Kidney epithelial cell (primary cell): ENCODE data around the gene TBX18. TPM values are rescaled to one million over a fixed set of nuclear protein-coding genes. Genes with fewer than 3 reads are reported as not detected.

Experiments
- DNase-seq: peaks from one replicate; pipeline ENCODE4 v3.0.0-alpha.2; 2010; ENCODE audit warnings: low read depth
- H3K27me3 ChIP-seq: 2 replicates; pipeline ENCODE4 v1.6.0; 2011; ENCODE audit warnings: low read length; ENCODE audit not compliant: control insufficient read depth, insufficient read depth
- H3K36me3 ChIP-seq: 2 replicates; pipeline ENCODE4 v1.5.1; 2011; ENCODE audit warnings: low read length; ENCODE audit not compliant: control insufficient read depth, insufficient read depth
- H3K4me3 ChIP-seq: 2 replicates; pipeline ENCODE4 v1.5.1; 2011; ENCODE audit warnings: low read depth, mild to moderate bottlenecking, control low read depth, low read length
- total RNA-seq: library from RNA; depleted of rRNA; stranded (reverse); fragments of >200 nt; gene quantifications from 2 replicates; pipeline ENCODE4 v1.2.3, GENCODE V29; 2015
- TF ChIP-seq, protein P1 (sequence below): IDR thresholded peaks from 2 replicates; pipeline ENCODE4 v1.5.1; 2011; ENCODE audit warnings: mild to moderate bottlenecking, moderate library complexity, low read length, control low read depth, inconsistent platforms; ENCODE audit not compliant: insufficient read depth, poor library complexity, severe bottlenecking

TBX18 gene
- total RNA-seq, 1 donor from 2014 or later: 0.46 TPM

DNA sequence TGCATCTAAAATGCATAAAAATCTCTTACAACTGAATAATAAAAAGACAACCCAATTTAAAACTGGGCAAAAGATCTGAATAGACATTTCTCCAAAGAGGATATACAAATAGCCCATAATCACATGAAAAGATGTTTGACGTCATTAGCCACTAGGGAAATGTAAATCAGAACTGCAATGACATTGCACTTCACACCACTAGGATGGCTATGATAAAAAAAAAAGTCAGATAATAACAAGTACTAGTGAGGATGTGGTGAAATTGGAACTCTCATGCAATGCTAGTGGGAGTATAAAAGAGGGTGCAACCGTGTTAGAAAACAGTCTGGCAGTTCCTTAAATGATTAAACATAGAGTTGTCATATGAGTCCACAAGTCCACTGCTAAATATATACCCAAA is 24.3 kb upstream of the TBX18 start:
- peaks cover 3% of the 10 kb centered on the region for H3K27me3 ChIP-seq
- DNase-seq: no peak
- no peaks in the 10 kb centered on the region for H3K36me3 ChIP-seq
- TF ChIP-seq, protein P1, sequence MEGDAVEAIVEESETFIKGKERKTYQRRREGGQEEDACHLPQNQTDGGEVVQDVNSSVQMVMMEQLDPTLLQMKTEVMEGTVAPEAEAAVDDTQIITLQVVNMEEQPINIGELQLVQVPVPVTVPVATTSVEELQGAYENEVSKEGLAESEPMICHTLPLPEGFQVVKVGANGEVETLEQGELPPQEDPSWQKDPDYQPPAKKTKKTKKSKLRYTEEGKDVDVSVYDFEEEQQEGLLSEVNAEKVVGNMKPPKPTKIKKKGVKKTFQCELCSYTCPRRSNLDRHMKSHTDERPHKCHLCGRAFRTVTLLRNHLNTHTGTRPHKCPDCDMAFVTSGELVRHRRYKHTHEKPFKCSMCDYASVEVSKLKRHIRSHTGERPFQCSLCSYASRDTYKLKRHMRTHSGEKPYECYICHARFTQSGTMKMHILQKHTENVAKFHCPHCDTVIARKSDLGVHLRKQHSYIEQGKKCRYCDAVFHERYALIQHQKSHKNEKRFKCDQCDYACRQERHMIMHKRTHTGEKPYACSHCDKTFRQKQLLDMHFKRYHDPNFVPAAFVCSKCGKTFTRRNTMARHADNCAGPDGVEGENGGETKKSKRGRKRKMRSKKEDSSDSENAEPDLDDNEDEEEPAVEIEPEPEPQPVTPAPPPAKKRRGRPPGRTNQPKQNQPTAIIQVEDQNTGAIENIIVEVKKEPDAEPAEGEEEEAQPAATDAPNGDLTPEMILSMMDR: no peak
- H3K4me3 ChIP-seq: no peak overlapping the region

DNA sequence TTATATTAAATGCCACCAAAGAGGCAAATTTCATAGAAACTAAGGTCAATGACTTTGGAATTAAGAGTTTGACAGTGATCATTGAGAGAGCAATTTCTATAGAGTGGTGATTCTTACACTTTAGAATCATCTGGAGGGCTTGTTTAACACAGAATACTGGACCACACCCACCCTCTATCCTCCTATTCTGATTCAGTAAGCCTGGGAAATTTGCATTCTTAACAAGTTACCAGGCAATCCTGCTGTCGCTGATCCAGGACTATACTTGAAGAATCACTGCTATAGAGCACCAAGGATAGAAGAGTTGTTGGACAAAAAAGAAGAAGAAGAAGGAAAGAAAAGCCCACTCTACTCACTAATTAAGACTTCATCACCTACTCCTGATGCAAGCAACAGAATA is 21.3 kb upstream of the TBX18 start:
- H3K36me3 ChIP-seq: no peaks in the 10 kb centered on the region
- TF ChIP-seq, protein P1: no peak
- no peak for DNase-seq
- H3K27me3 ChIP-seq: peaks cover 3% of the 10 kb centered on the region
- no peak overlapping the region for H3K4me3 ChIP-seq

DNA sequence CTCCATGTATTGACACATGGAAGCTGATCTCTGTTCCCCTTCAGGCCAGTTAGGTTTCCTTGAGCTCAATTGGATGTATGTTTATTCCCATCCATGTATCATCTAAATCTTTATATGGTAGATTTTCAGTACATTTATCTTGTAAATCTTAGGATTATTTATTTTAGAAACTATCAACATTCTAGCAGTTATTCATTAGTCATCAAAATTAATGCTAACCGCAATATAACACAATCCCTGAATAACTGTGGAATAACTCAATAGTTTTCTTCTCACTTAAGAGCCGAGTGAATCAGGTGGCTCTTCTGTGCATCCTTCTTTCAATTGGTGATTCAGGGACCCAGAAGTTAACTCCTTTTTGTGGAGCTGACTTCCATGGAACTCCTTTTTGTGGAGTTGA is 15.5 kb upstream of the TBX18 start:
- DNase-seq: no peak
- no peak overlapping the region for H3K4me3 ChIP-seq
- peaks cover 18% of the 10 kb centered on the region for H3K27me3 ChIP-seq
- TF ChIP-seq, protein P1: no peak
- H3K36me3 ChIP-seq: no peaks in the 10 kb centered on the region

DNA sequence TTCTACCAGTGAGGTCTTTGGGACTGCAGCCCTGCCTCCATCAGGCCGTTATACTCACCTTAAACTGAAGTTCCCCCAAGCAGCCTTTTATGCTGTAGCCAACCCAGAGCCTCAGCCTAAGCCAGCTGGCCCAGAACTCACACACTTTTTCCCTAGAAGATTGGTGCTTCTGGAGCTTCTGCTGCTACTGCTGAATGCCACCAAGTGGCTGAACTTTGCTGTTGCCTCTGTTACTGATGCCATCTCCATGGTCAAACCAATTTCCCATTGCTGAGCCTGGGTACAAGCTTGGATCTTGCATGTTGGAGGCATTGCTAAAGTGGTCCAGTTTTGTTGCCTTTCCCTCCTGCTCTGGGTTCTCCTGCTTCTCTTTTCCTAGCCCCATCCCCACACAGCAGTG is 15.0 kb upstream of the TBX18 start:
- TF ChIP-seq, protein P1: peak; percentile 17
- no peak for DNase-seq
- Histone ChIP-seq H3K4me3 (no peak overlapping the region), H3K27me3 (peaks cover 21% of the 10 kb centered on the region), H3K36me3 (no peaks in the 10 kb centered on the region)

DNA sequence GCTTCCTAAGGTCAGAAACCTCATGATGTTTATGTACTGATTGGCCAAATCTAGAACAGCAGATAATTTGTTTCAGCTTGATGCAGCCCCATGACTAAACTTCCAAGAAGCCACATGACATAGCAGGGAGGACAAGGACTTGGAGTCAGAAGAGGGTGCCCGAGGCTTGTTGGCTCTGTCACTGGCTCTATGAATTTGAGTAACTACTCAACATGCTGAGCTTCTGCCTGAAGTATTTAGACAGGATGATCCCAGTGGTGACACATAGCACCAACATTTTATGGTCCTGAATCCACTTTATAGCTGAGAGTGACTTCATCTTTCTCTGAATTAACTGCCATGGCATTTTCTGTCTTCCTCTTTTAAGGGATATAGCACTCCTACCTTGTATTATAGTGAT is 13.5 kb upstream of the TBX18 start:
- no peak for DNase-seq
- Histone ChIP-seq H3K36me3 (no peaks in the 10 kb centered on the region), H3K27me3 (peaks cover 34% of the 10 kb centered on the region), H3K4me3 (no peak overlapping the region)
- TF ChIP-seq, protein P1: no peak

DNA sequence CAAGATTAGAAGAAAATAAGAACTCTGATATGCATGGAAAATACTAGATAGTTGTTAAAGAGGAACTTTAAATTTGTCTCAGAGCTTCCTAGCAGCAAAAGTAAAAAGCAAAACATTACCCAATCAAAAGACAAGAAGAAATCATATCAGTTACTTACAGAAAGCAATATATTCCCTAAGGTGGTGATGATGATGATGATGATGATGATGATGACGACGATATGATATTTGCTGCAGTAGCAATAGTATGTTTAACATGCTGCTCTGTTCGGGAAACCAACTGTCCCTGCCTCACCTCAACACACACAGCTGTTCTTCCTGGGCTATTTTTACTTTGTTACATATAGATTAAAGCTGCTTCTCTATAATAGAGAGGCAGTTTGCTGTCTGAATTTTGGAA is 12.0 kb upstream of the TBX18 start:
- TF ChIP-seq, protein P1: no peak
- DNase-seq: no peak
- Histone ChIP-seq H3K36me3 (no peaks in the 10 kb centered on the region), H3K27me3 (peaks cover 49% of the 10 kb centered on the region), H3K4me3 (no peak overlapping the region)
